ENCODE results near the gene RBBP4.

- TF ChIP-seq, protein P1, sequence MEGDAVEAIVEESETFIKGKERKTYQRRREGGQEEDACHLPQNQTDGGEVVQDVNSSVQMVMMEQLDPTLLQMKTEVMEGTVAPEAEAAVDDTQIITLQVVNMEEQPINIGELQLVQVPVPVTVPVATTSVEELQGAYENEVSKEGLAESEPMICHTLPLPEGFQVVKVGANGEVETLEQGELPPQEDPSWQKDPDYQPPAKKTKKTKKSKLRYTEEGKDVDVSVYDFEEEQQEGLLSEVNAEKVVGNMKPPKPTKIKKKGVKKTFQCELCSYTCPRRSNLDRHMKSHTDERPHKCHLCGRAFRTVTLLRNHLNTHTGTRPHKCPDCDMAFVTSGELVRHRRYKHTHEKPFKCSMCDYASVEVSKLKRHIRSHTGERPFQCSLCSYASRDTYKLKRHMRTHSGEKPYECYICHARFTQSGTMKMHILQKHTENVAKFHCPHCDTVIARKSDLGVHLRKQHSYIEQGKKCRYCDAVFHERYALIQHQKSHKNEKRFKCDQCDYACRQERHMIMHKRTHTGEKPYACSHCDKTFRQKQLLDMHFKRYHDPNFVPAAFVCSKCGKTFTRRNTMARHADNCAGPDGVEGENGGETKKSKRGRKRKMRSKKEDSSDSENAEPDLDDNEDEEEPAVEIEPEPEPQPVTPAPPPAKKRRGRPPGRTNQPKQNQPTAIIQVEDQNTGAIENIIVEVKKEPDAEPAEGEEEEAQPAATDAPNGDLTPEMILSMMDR (IDR thresholded peaks at IDR 0.05): no peak
- TF ChIP-seq POLR2AphosphoS5 (IDR thresholded peaks at IDR 0.05): no peak
Observed at GRCh38 chr1:32652244-32652962, 1.4 kb downstream of the RBBP4 start.

Measured in suprapubic skin (tissue), 3 donors.